Measurements from ENCODE around the gene EML6.
"Not testable (repeated sequence)": the region's sequence is repeated elsewhere in the genome, so short reads cannot be mapped to it uniquely, and the experiment has no call there.

EML6 gene

GRCh38 chr2:54850171-54851122, 127.0 kb downstream of the EML6 start:
- DNase-seq (ENCODE audit: low spot score), result no peak

GRCh38 chr2:54853616-54854310, 130.3 kb downstream of the EML6 start:
- no peak for DNase-seq (ENCODE audit: low spot score)

GRCh38 chr2:54855434-54855833, 132.0 kb downstream of the EML6 start:
- no peak for DNase-seq (ENCODE audit: low spot score)

GRCh38 chr2:54858021-54858681, 134.7 kb downstream of the EML6 start:
- no peak for DNase-seq (ENCODE audit: low spot score)

- no peak for DNase-seq (ENCODE audit: low spot score)
These were observed 136.0 kb downstream of the EML6 start for GRCh38 chr2:54859416-54859815.

GRCh38 chr2:54859997-54860701, 136.7 kb downstream of the EML6 start:
- DNase-seq (ENCODE audit: low spot score), result no peak

GRCh38 chr2:54862229-54862628, 138.8 kb downstream of the EML6 start:
- no peak for DNase-seq (ENCODE audit: low spot score)

- no peak for DNase-seq (ENCODE audit: low spot score)
These were observed 139.3 kb downstream of the EML6 start for GRCh38 chr2:54862742-54863141.

- no peak for DNase-seq (ENCODE audit: low spot score)
These were observed 140.2 kb downstream of the EML6 start for GRCh38 chr2:54863660-54864059.

- no peak for DNase-seq (ENCODE audit: low spot score)
These were observed 140.6 kb downstream of the EML6 start for GRCh38 chr2:54864096-54864495.

GRCh38 chr2:54864727-54865126, 141.3 kb downstream of the EML6 start:
- DNase-seq (ENCODE audit: low spot score), result no peak

GRCh38 chr2:54866179-54866578, 142.7 kb downstream of the EML6 start:
- DNase-seq (ENCODE audit: low spot score), result no peak

- DNase-seq (ENCODE audit: low spot score), result peak; percentile 72
These were observed 143.4 kb downstream of the EML6 start for GRCh38 chr2:54866868-54867267.

- no peak for DNase-seq (ENCODE audit: low spot score)
These were observed 144.0 kb downstream of the EML6 start for GRCh38 chr2:54867457-54867856.

- DNase-seq (ENCODE audit: low spot score), result no peak
These were observed 148.1 kb downstream of the EML6 start for GRCh38 chr2:54871457-54872107.

GRCh38 chr2:54872780-54873179, 149.3 kb downstream of the EML6 start:
- no peak for DNase-seq (ENCODE audit: low spot score)

GRCh38 chr2:54873236-54873635, 149.8 kb downstream of the EML6 start:
- DNase-seq (ENCODE audit: low spot score), result not testable (repeated sequence)

GRCh38 chr2:54876764-54877163, 153.3 kb downstream of the EML6 start:
- no peak for DNase-seq (ENCODE audit: low spot score)

- DNase-seq (ENCODE audit: low spot score), result no peak
These were observed 154.7 kb downstream of the EML6 start for GRCh38 chr2:54878182-54878581.

- no peak for DNase-seq (ENCODE audit: low spot score)
These were observed 155.6 kb downstream of the EML6 start for GRCh38 chr2:54879032-54879431.

- no peak for DNase-seq (ENCODE audit: low spot score)
These were observed 156.3 kb downstream of the EML6 start for GRCh38 chr2:54879598-54880332.
